GM20000 (cell line): ENCODE data around the gene KIRREL3.

Experiments
- DNase-seq: peaks from one replicate; pipeline ENCODE4 v3.0.0; 2012; ENCODE audit warnings: low spot score
- CTCF ChIP-seq: IDR thresholded peaks from 2 replicates; pipeline ENCODE4 v1.5.1; 2012; ENCODE audit warnings: mild to moderate bottlenecking, control low read depth; ENCODE audit errors: extremely low read depth, missing control alignments

KIRREL3 gene

GRCh38 chr11:127018683-127019279 lies 18.2 kb upstream of the KIRREL3 start:
- TF ChIP-seq CTCF, result no peak
- no peak for DNase-seq

- no peak for DNase-seq
- no peak for TF ChIP-seq CTCF
Observed at GRCh38 chr11:127017482-127017881, 16.9 kb upstream of the KIRREL3 start.

- no peak for TF ChIP-seq CTCF
- no peak for DNase-seq
Observed at GRCh38 chr11:127013550-127013949, 13.0 kb upstream of the KIRREL3 start.

- no peak for DNase-seq
- TF ChIP-seq CTCF, result no peak
Observed at GRCh38 chr11:127006311-127006710, 5.7 kb upstream of the KIRREL3 start.

- DNase-seq, result peak; percentile 43
- peak; percentile 17 for TF ChIP-seq CTCF
Observed at GRCh38 chr11:127003260-127003981, 2.9 kb upstream of the KIRREL3 start.

GRCh38 chr11:127002669-127003259 lies 2.2 kb upstream of the KIRREL3 start:
- DNase-seq, result no peak
- TF ChIP-seq CTCF, result no peak

GRCh38 chr11:127000981-127001380 lies 411 bp upstream of the KIRREL3 start:
- no peak for TF ChIP-seq CTCF
- DNase-seq, result no peak
